ENCODE data around the gene TENM4.

Gene TENM4

GRCh38 chr11:78910322-78910721 is 530.5 kb downstream of the TENM4 start:
- Histone ChIP-seq H3K4me1 (ENCODE audit: control insufficient read depth, insufficient read depth, low read length, unreplicated experiment) (no peaks in the 10 kb centered on the region), H3K79me2 (ENCODE audit: control insufficient read depth, insufficient read depth, low read length, unreplicated experiment) (no peaks in the 10 kb centered on the region), H3K27ac (ENCODE audit: low read depth, low read length) (no peak overlapping the region), H3K36me3 (ENCODE audit: insufficient read depth, low read length) (no peaks in the 10 kb centered on the region), H3K27me3 (ENCODE audit: insufficient read depth, low read length) (no peaks in the 10 kb centered on the region; the same call in 1 of the 2 replicates), H2AFZ (ENCODE audit: low read length, unreplicated experiment) (no peak overlapping the region), H3K4me3 (ENCODE audit: low read depth, low read length) (no peak overlapping the region)

GRCh38 chr11:78909386-78909785 is 531.4 kb downstream of the TENM4 start:
- Histone ChIP-seq H3K27me3 (ENCODE audit: insufficient read depth, low read length) (no peaks in the 10 kb centered on the region; the same call in none of the 2 replicates), H3K27ac (ENCODE audit: low read depth, low read length) (no peak overlapping the region), H3K79me2 (ENCODE audit: control insufficient read depth, insufficient read depth, low read length, unreplicated experiment) (no peaks in the 10 kb centered on the region), H2AFZ (ENCODE audit: low read length, unreplicated experiment) (no peak overlapping the region), H3K4me1 (ENCODE audit: control insufficient read depth, insufficient read depth, low read length, unreplicated experiment) (no peaks in the 10 kb centered on the region), H3K36me3 (ENCODE audit: insufficient read depth, low read length) (no peaks in the 10 kb centered on the region), H3K4me3 (ENCODE audit: low read depth, low read length) (no peak overlapping the region)

GRCh38 chr11:78907636-78908035 is 533.2 kb downstream of the TENM4 start:
- H3K79me2 ChIP-seq (ENCODE audit: control insufficient read depth, insufficient read depth, low read length, unreplicated experiment): no peaks in the 10 kb centered on the region
- H3K36me3 ChIP-seq (ENCODE audit: insufficient read depth, low read length): no peaks in the 10 kb centered on the region
- no peaks in the 10 kb centered on the region for H3K4me1 ChIP-seq (ENCODE audit: control insufficient read depth, insufficient read depth, low read length, unreplicated experiment)
- H3K27ac ChIP-seq (ENCODE audit: low read depth, low read length): no peak overlapping the region
- no peak overlapping the region for H2AFZ ChIP-seq (ENCODE audit: low read length, unreplicated experiment)
- no peak overlapping the region for H3K4me3 ChIP-seq (ENCODE audit: low read depth, low read length)
- no peaks in the 10 kb centered on the region; the same call in none of the 2 replicates for H3K27me3 ChIP-seq (ENCODE audit: insufficient read depth, low read length)

GRCh38 chr11:78906566-78906965 is 534.3 kb downstream of the TENM4 start:
- no peaks in the 10 kb centered on the region for H3K79me2 ChIP-seq (ENCODE audit: control insufficient read depth, insufficient read depth, low read length, unreplicated experiment)
- no peak overlapping the region for H2AFZ ChIP-seq (ENCODE audit: low read length, unreplicated experiment)
- no peaks in the 10 kb centered on the region for H3K36me3 ChIP-seq (ENCODE audit: insufficient read depth, low read length)
- H3K27ac ChIP-seq (ENCODE audit: low read depth, low read length): no peak overlapping the region
- H3K4me1 ChIP-seq (ENCODE audit: control insufficient read depth, insufficient read depth, low read length, unreplicated experiment): no peaks in the 10 kb centered on the region
- peaks cover 3% of the 10 kb centered on the region for H3K27me3 ChIP-seq (ENCODE audit: insufficient read depth, low read length)
- no peak overlapping the region for H3K4me3 ChIP-seq (ENCODE audit: low read depth, low read length)

GRCh38 chr11:78905756-78906155 is 535.1 kb downstream of the TENM4 start:
- Histone ChIP-seq H2AFZ (ENCODE audit: low read length, unreplicated experiment) (no peak overlapping the region), H3K4me1 (ENCODE audit: control insufficient read depth, insufficient read depth, low read length, unreplicated experiment) (no peaks in the 10 kb centered on the region), H3K27me3 (ENCODE audit: insufficient read depth, low read length) (peaks cover 4% of the 10 kb centered on the region), H3K27ac (ENCODE audit: low read depth, low read length) (no peak overlapping the region), H3K36me3 (ENCODE audit: insufficient read depth, low read length) (no peaks in the 10 kb centered on the region), H3K79me2 (ENCODE audit: control insufficient read depth, insufficient read depth, low read length, unreplicated experiment) (no peaks in the 10 kb centered on the region), H3K4me3 (ENCODE audit: low read depth, low read length) (no peak overlapping the region)

- H3K36me3 ChIP-seq (ENCODE audit: insufficient read depth, low read length): no peaks in the 10 kb centered on the region
- H3K4me3 ChIP-seq (ENCODE audit: low read depth, low read length): no peak overlapping the region
- H3K79me2 ChIP-seq (ENCODE audit: control insufficient read depth, insufficient read depth, low read length, unreplicated experiment): no peaks in the 10 kb centered on the region
- no peaks in the 10 kb centered on the region for H3K4me1 ChIP-seq (ENCODE audit: control insufficient read depth, insufficient read depth, low read length, unreplicated experiment)
- H2AFZ ChIP-seq (ENCODE audit: low read length, unreplicated experiment): no peak overlapping the region
- H3K27me3 ChIP-seq (ENCODE audit: insufficient read depth, low read length): peaks cover 6% of the 10 kb centered on the region; the same call in 1 of the 2 replicates
- no peak overlapping the region for H3K27ac ChIP-seq (ENCODE audit: low read depth, low read length)
These were observed 537.9 kb downstream of the TENM4 start for GRCh38 chr11:78902771-78903507.

- Histone ChIP-seq H2AFZ (ENCODE audit: low read length, unreplicated experiment) (no peak overlapping the region), H3K36me3 (ENCODE audit: insufficient read depth, low read length) (no peaks in the 10 kb centered on the region), H3K27me3 (ENCODE audit: insufficient read depth, low read length) (peaks cover 6% of the 10 kb centered on the region; the same call in 1 of the 2 replicates), H3K4me1 (ENCODE audit: control insufficient read depth, insufficient read depth, low read length, unreplicated experiment) (no peaks in the 10 kb centered on the region), H3K79me2 (ENCODE audit: control insufficient read depth, insufficient read depth, low read length, unreplicated experiment) (no peaks in the 10 kb centered on the region), H3K27ac (ENCODE audit: low read depth, low read length) (no peak overlapping the region), H3K4me3 (ENCODE audit: low read depth, low read length) (no peak overlapping the region)
These were observed 539.0 kb downstream of the TENM4 start for GRCh38 chr11:78901831-78902230.

GRCh38 chr11:78898266-78898775 is 542.5 kb downstream of the TENM4 start:
- no peaks in the 10 kb centered on the region for H3K36me3 ChIP-seq (ENCODE audit: insufficient read depth, low read length)
- H3K27me3 ChIP-seq (ENCODE audit: insufficient read depth, low read length): 0 out of 2 replicates have a peak, but pooled peaks cover 6% of the 10 kb centered on the region
- no peak overlapping the region for H2AFZ ChIP-seq (ENCODE audit: low read length, unreplicated experiment)
- no peaks in the 10 kb centered on the region for H3K79me2 ChIP-seq (ENCODE audit: control insufficient read depth, insufficient read depth, low read length, unreplicated experiment)
- no peaks in the 10 kb centered on the region for H3K4me1 ChIP-seq (ENCODE audit: control insufficient read depth, insufficient read depth, low read length, unreplicated experiment)
- H3K4me3 ChIP-seq (ENCODE audit: low read depth, low read length): no peak overlapping the region
- no peak overlapping the region for H3K27ac ChIP-seq (ENCODE audit: low read depth, low read length)

GRCh38 chr11:78893996-78894395 is 546.8 kb downstream of the TENM4 start:
- H3K27me3 ChIP-seq (ENCODE audit: insufficient read depth, low read length): no peaks in the 10 kb centered on the region
- H3K27ac ChIP-seq (ENCODE audit: low read depth, low read length): no peak overlapping the region
- H2AFZ ChIP-seq (ENCODE audit: low read length, unreplicated experiment): no peak overlapping the region
- H3K4me1 ChIP-seq (ENCODE audit: control insufficient read depth, insufficient read depth, low read length, unreplicated experiment): no peaks in the 10 kb centered on the region
- H3K36me3 ChIP-seq (ENCODE audit: insufficient read depth, low read length): no peaks in the 10 kb centered on the region
- H3K79me2 ChIP-seq (ENCODE audit: control insufficient read depth, insufficient read depth, low read length, unreplicated experiment): no peaks in the 10 kb centered on the region
- no peak overlapping the region for H3K4me3 ChIP-seq (ENCODE audit: low read depth, low read length)

- Histone ChIP-seq H3K4me1 (ENCODE audit: control insufficient read depth, insufficient read depth, low read length, unreplicated experiment) (no peaks in the 10 kb centered on the region), H3K79me2 (ENCODE audit: control insufficient read depth, insufficient read depth, low read length, unreplicated experiment) (no peaks in the 10 kb centered on the region), H3K36me3 (ENCODE audit: insufficient read depth, low read length) (no peaks in the 10 kb centered on the region), H3K27ac (ENCODE audit: low read depth, low read length) (no peak overlapping the region), H3K27me3 (ENCODE audit: insufficient read depth, low read length) (no peaks in the 10 kb centered on the region), H3K4me3 (ENCODE audit: low read depth, low read length) (no peak overlapping the region), H2AFZ (ENCODE audit: low read length, unreplicated experiment) (no peak overlapping the region)
These were observed 551.1 kb downstream of the TENM4 start for GRCh38 chr11:78889698-78890097.

GRCh38 chr11:78886616-78887015 is 554.2 kb downstream of the TENM4 start:
- Histone ChIP-seq H3K4me1 (ENCODE audit: control insufficient read depth, insufficient read depth, low read length, unreplicated experiment) (no peaks in the 10 kb centered on the region), H2AFZ (ENCODE audit: low read length, unreplicated experiment) (no peak overlapping the region), H3K27ac (ENCODE audit: low read depth, low read length) (no peak overlapping the region), H3K4me3 (ENCODE audit: low read depth, low read length) (no peak overlapping the region), H3K79me2 (ENCODE audit: control insufficient read depth, insufficient read depth, low read length, unreplicated experiment) (no peaks in the 10 kb centered on the region), H3K36me3 (ENCODE audit: insufficient read depth, low read length) (no peaks in the 10 kb centered on the region), H3K27me3 (ENCODE audit: insufficient read depth, low read length) (no peaks in the 10 kb centered on the region)
